Left cardiac atrium (tissue), 4 donors: ENCODE data around the gene SPAG16. TPM values are rescaled to one million over a fixed set of nuclear protein-coding genes. Genes with fewer than 3 reads are reported as not detected.

Source experiments
- ATAC-seq, 2 donors: fragments of 200-7000 bp; cut with Tn5 transposase; one replicate each; pipeline ENCODE4 v1.9.1; 2020; ENCODE audit warnings: mild to moderate bottlenecking in 2 of 2, moderate library complexity in 2 of 2
- DNase-seq: peaks from one replicate; pipeline ENCODE4 v3.0.0-alpha.2; 2020
- intact Hi-C, 2 donors: fragments of 100-400 bp; cut with DNase I; formaldehyde crosslinking; loops; one replicate each; pipeline versions ENCODE4 v1.14.1 to v1.15.1; 2022 to 2023
- total RNA-seq, 2 donors: library from RNA; stranded (reverse); fragmentation: NEBNext Ultra II Directional; extraction: Animal tissue kit (Norgen Biotek cat#: 25700); gene quantifications; one replicate each; pipeline ENCODE4 v1.2.1, GENCODE V29; 2021
- donor health status: DM: no; HTN: yes; CAD: no.
- donor health status: DM: no; HTN: yes; CAD: no; lungs with severe emphysema.
- donor health status: DM: yes; HTN: yes; CAD: no.
- donor health status: Dilated cardiomyopathy.

Gene SPAG16
- total RNA-seq, 2 donors from 2014 or later: 16.8 to 18.6 TPM

GRCh38 chr2:213476641-213477040 is 192.4 kb downstream of the SPAG16 start:
- intact Hi-C loops: no loop called here
- ATAC-seq (no peak), DNase-seq (no peak)

- DNase-seq: no peak
- ATAC-seq: no peak
- intact Hi-C loops: no loop called here
These were observed 205.8 kb downstream of the SPAG16 start for GRCh38 chr2:213490087-213490486.

GRCh38 chr2:213491376-213491775 is 207.1 kb downstream of the SPAG16 start:
- ATAC-seq (no peak), DNase-seq (no peak)
- intact Hi-C loops: no loop called here

GRCh38 chr2:213496226-213496625 is 212.0 kb downstream of the SPAG16 start:
- intact Hi-C loops: no loop called here
- no peak for DNase-seq
- ATAC-seq: no peak

GRCh38 chr2:213500881-213501280 is 216.6 kb downstream of the SPAG16 start:
- DNase-seq: no peak
- no peak for ATAC-seq
- intact Hi-C loops: no loop called here

GRCh38 chr2:213524164-213524563 is 239.9 kb downstream of the SPAG16 start:
- intact Hi-C loops: no loop called here
- DNase-seq (no peak), ATAC-seq (no peak)

GRCh38 chr2:213537579-213537978 is 253.3 kb downstream of the SPAG16 start:
- ATAC-seq: no peak
- no peak for DNase-seq
- intact Hi-C loops: no loop called here

- no peak for DNase-seq
- ATAC-seq: no peak
- intact Hi-C loops: no loop called here
These were observed 260.7 kb downstream of the SPAG16 start for GRCh38 chr2:213544940-213545339.

GRCh38 chr2:213545481-213545880 is 261.2 kb downstream of the SPAG16 start:
- DNase-seq (no peak), ATAC-seq (no peak)
- intact Hi-C loops: no loop called here

GRCh38 chr2:213545964-213546475 is 261.8 kb downstream of the SPAG16 start:
- DNase-seq (no peak), ATAC-seq (no peak)
- intact Hi-C loops: no loop called here

GRCh38 chr2:213551526-213551925 is 267.3 kb downstream of the SPAG16 start:
- no peak for ATAC-seq
- no peak for DNase-seq
- intact Hi-C loops: no loop called here

- intact Hi-C loops: no loop called here
- ATAC-seq: no peak
- no peak for DNase-seq
These were observed 274.8 kb downstream of the SPAG16 start for GRCh38 chr2:213559053-213559452.

- ATAC-seq (no peak), DNase-seq (no peak)
- intact Hi-C loops: no loop called here
These were observed 277.5 kb downstream of the SPAG16 start for GRCh38 chr2:213561759-213562158.

GRCh38 chr2:213562539-213563180 is 278.4 kb downstream of the SPAG16 start:
- no peak for DNase-seq
- intact Hi-C loops: no loop called here
- ATAC-seq: no peak

- ATAC-seq: no peak
- intact Hi-C loops: no loop called here
- no peak for DNase-seq
These were observed 282.6 kb downstream of the SPAG16 start for GRCh38 chr2:213566846-213567245.

GRCh38 chr2:213609570-213610170 is 325.4 kb downstream of the SPAG16 start:
- DNase-seq (no peak), ATAC-seq (no peak)
- intact Hi-C loops: no loop called here

GRCh38 chr2:213627054-213627710 is 342.9 kb downstream of the SPAG16 start:
- DNase-seq: no peak
- ATAC-seq: no peak
- intact Hi-C loops: no loop called here

GRCh38 chr2:213627835-213628460 is 343.7 kb downstream of the SPAG16 start:
- DNase-seq (no peak), ATAC-seq (no peak)
- intact Hi-C loops: no loop called here

GRCh38 chr2:213640738-213641425 is 356.6 kb downstream of the SPAG16 start:
- no peak for ATAC-seq
- intact Hi-C loops: no loop called here

GRCh38 chr2:213644926-213645325 is 360.7 kb downstream of the SPAG16 start:
- intact Hi-C loops: no loop called here
- ATAC-seq (no peak), DNase-seq (no peak)

More at GRCh38 chr2:213640738-213641425, 356.6 kb downstream of the SPAG16 start:
- no peak for DNase-seq
